IMR-90 (cell line): ENCODE measurements around the gene RAB6A. TPM values are rescaled to one million over a fixed set of nuclear protein-coding genes. Genes with fewer than 3 reads are reported as not detected.

Experiments
- ATAC-seq: fragments of 200-7000 bp; cut with Tn5 transposase; 2 replicates; pipeline ENCODE4 v1.9.1; 2020; ENCODE audit warnings: low read depth, mild to moderate bottlenecking, moderate library complexity
- BruUV-seq: library from RNA; stranded (reverse); fragments of 400-500 nt; replicated peaks from 2 replicates; lab custom pipeline; 2021; lab: Mats Ljungman, UMichigan
- CTCF ChIA-PET: fragments of 300-600 bp; formaldehyde crosslinking; extraction: SDS; loops from one replicate; lab custom pipeline; 2021; ENCODE audit warnings: antibody characterized with exemption; lab: Yijun Ruan, JAX
- POLR2A ChIA-PET: fragments of 300-600 bp; sonication (Branson Sonifier 250); formaldehyde crosslinking; loops from one replicate; lab custom pipeline; 2022; ENCODE audit warnings: antibody characterized with exemption; ENCODE audit not compliant: unreplicated experiment; lab: Charles Lee
- DNase-seq: peaks from one replicate; pipeline ENCODE4 v3.0.0; 2013
- H2AFZ ChIP-seq: replicated peaks from 2 replicates; pipeline ENCODE3; 2013; ENCODE audit warnings: low read length, mild to moderate bottlenecking; ENCODE audit not compliant: poor library complexity
- H2AK5ac ChIP-seq: 2 replicates; pipeline ENCODE4 v1.6.1; 2013; ENCODE audit warnings: low read depth, low read length, inconsistent platforms
- H2AK9ac ChIP-seq: replicated peaks from 2 replicates; pipeline ENCODE3; 2013; ENCODE audit warnings: mild to moderate bottlenecking, low read depth, low read length, moderate library complexity; ENCODE audit not compliant: poor library complexity
- H2BK120ac ChIP-seq: 2 replicates; pipeline ENCODE4 v1.6.1; 2013; ENCODE audit warnings: low read depth, low read length, inconsistent platforms
- H2BK15ac ChIP-seq: 3 replicates; pipeline ENCODE4 v1.6.1; 2013; ENCODE audit warnings: low read depth, low read length, inconsistent platforms
- H2BK20ac ChIP-seq: 2 replicates; pipeline ENCODE4 v1.6.1; 2013; ENCODE audit warnings: low read depth, mild to moderate bottlenecking, inconsistent platforms, low read length, moderate library complexity
- H2BK5ac ChIP-seq: 2 replicates; pipeline ENCODE4 v1.6.1; 2013; ENCODE audit warnings: mild to moderate bottlenecking, low read depth, low read length, inconsistent platforms; ENCODE audit not compliant: poor library complexity, severe bottlenecking
- H3K14ac ChIP-seq: replicated peaks from 2 replicates; pipeline ENCODE4 v1.6.1; 2013; ENCODE audit warnings: low read depth, low read length, inconsistent platforms
- H3K18ac ChIP-seq: 2 replicates; pipeline ENCODE4 v1.6.1; 2013; ENCODE audit warnings: low read depth, low read length, control low read depth
- H3K23ac ChIP-seq: 2 replicates; pipeline ENCODE4 v1.6.1; 2013; ENCODE audit warnings: low read depth, low read length, inconsistent platforms
- H3K27ac ChIP-seq: 2 replicates; pipeline ENCODE4 v1.5.1; 2013; ENCODE audit warnings: mild to moderate bottlenecking, control low read depth, low read length; ENCODE audit not compliant: insufficient read depth
- H3K27me3 ChIP-seq: 2 replicates; pipeline ENCODE4 v1.6.1; 2013; ENCODE audit warnings: low read length; ENCODE audit not compliant: control insufficient read depth, insufficient read depth
- H3K36me3 ChIP-seq: 2 replicates; pipeline ENCODE4 v1.6.1; 2013; ENCODE audit warnings: low read length, mixed read lengths; ENCODE audit not compliant: control insufficient read depth, insufficient read depth
- H3K4ac ChIP-seq: 2 replicates; pipeline ENCODE4 v1.6.1; 2013; ENCODE audit warnings: low read depth, low read length, inconsistent platforms
- H3K4me1 ChIP-seq: 2 replicates; pipeline ENCODE4 v1.6.1; 2013; ENCODE audit warnings: low read length, mixed read lengths; ENCODE audit not compliant: control insufficient read depth, insufficient read depth
- H3K4me2 ChIP-seq: 2 replicates; pipeline ENCODE4 v1.6.1; 2013; ENCODE audit warnings: low read depth, mild to moderate bottlenecking, control low read depth, low read length, moderate library complexity
- H3K4me3 ChIP-seq: 2 replicates; pipeline ENCODE4 v1.5.1; 2013; ENCODE audit warnings: low read depth, mild to moderate bottlenecking, control low read depth, low read length, moderate library complexity; ENCODE audit not compliant: insufficient read depth
- H3K56ac ChIP-seq: 2 replicates; pipeline ENCODE4 v1.6.1; 2013; ENCODE audit warnings: low read length, inconsistent platforms; ENCODE audit not compliant: insufficient read depth; ENCODE audit errors: extremely low read depth
- H3K79me1 ChIP-seq, 2 experiments: 2 replicates each; pipeline ENCODE4 v1.6.1; 2013; ENCODE audit warnings: low read length in 2 of 2, inconsistent platforms in 1 of 2, low read depth in 1 of 2
- H3K9ac ChIP-seq: 2 replicates; pipeline ENCODE4 v1.6.1; 2013; ENCODE audit warnings: low read depth, low read length, control low read depth
- H3K9me1 ChIP-seq: 2 replicates; pipeline ENCODE4 v1.6.1; 2013; ENCODE audit warnings: low read length, inconsistent platforms; ENCODE audit not compliant: insufficient read depth
- H3K9me3 ChIP-seq: 2 replicates; pipeline ENCODE4 v1.6.1; 2013; ENCODE audit warnings: low read length; ENCODE audit not compliant: control insufficient read depth, insufficient read depth
- H4K20me1 ChIP-seq: 2 replicates; pipeline ENCODE4 v1.6.1; 2013; ENCODE audit warnings: low read length, inconsistent platforms; ENCODE audit not compliant: insufficient read depth
- H4K5ac ChIP-seq: 2 replicates; pipeline ENCODE4 v1.6.1; 2013; ENCODE audit warnings: mild to moderate bottlenecking, low read depth, low read length, control low read depth
- H4K8ac ChIP-seq, 2 experiments: 2 replicates each; pipeline ENCODE4 v1.6.1; 2013; ENCODE audit warnings: low read depth in 2 of 2, low read length in 2 of 2, control low read depth in 1 of 2, inconsistent platforms in 1 of 2
- H4K91ac ChIP-seq: 2 replicates; pipeline ENCODE4 v1.6.1; 2013; ENCODE audit warnings: low read depth, low read length, inconsistent platforms; ENCODE audit not compliant: insufficient read depth
- BHLHE40 ChIP-seq: fragments of 150-350 bp; IDR thresholded peaks from 2 replicates; pipeline ENCODE4 v1.6.1; 2016; ENCODE audit warnings: mild to moderate bottlenecking, low read depth, low read length
- CHD1 ChIP-seq: IDR thresholded peaks from 2 replicates; pipeline ENCODE4 v1.6.1; 2012; ENCODE audit warnings: low read depth, low read length, improper control_type of control experiment
- CTCF ChIP-seq: conservative IDR thresholded peaks from 2 replicates; pipeline ENCODE4 v1.5.1; 2012; ENCODE audit warnings: mild to moderate bottlenecking, low read depth, low read length, improper control_type of control experiment
- FOS ChIP-seq: fragments of 150-350 bp; IDR thresholded peaks from 2 replicates; pipeline ENCODE4 v1.6.1; 2016; ENCODE audit warnings: low read depth, low read length
- MAFK ChIP-seq: IDR thresholded peaks from 2 replicates; pipeline ENCODE4 v1.6.1; 2012; ENCODE audit warnings: low read depth, low read length, improper control_type of control experiment
- MAZ ChIP-seq: IDR thresholded peaks from 2 replicates; pipeline ENCODE4 v1.6.1; 2012; ENCODE audit warnings: low read depth, mild to moderate bottlenecking, low read length, improper control_type of control experiment, moderate library complexity, borderline replicate concordance
- POLR2A ChIP-seq: IDR thresholded peaks from 2 replicates; pipeline ENCODE4 v1.6.1; 2012; ENCODE audit warnings: mild to moderate bottlenecking, low read depth, low read length
- RCOR1 ChIP-seq: IDR thresholded peaks from 2 replicates; pipeline ENCODE4 v1.6.1; 2012; ENCODE audit warnings: mild to moderate bottlenecking, low read length, improper control_type of control experiment; ENCODE audit not compliant: insufficient replicate concordance
- RFX5 ChIP-seq: IDR thresholded peaks from 2 replicates; pipeline ENCODE4 v1.8.0; 2012; ENCODE audit warnings: low read depth, mild to moderate bottlenecking, low read length, moderate library complexity
- SMC3 ChIP-seq: fragments of 150-350 bp; IDR thresholded peaks from 2 replicates; pipeline ENCODE4 v1.6.1; 2016; ENCODE audit warnings: low read depth, mild to moderate bottlenecking, antibody characterized with exemption, low read length, moderate library complexity
- USF2 ChIP-seq: fragments of 150-350 bp; IDR thresholded peaks from 2 replicates; pipeline ENCODE4 v1.6.1; 2017; ENCODE audit warnings: mild to moderate bottlenecking, antibody characterized with exemption, low read length, low read depth
- WGBS, 2 experiments: methylation state at CpG; one replicate each; pipeline versions ENCODE4 v1.1.5 to v1.1.7; 2013; ENCODE audit warnings: missing lambda C conversion rate in 2 of 2; ENCODE audit not compliant: insufficient read length in 1 of 2; ENCODE audit errors: extremely low coverage in 2 of 2; 5-methylcytosine and 5-hydroxymethylcytosine counted together
- dilution Hi-C: fragments of 300-500 bp; cut with HindIII; formaldehyde crosslinking; loops from one replicate; pipeline ENCODE4 v1.14.3; 2018; ENCODE audit warnings: low sequenced_read_pairs; ENCODE audit not compliant: unreplicated experiment
- in situ Hi-C: fragments of 300-500 bp; cut with MboI; formaldehyde crosslinking; loops from 3 replicates; pipeline ENCODE4 v1.14.3; 2019; ENCODE audit warnings: low sequenced_read_pairs, inconsistent platforms, mixed read lengths
- intact Hi-C: fragments of 100-400 bp; cut with micrococcal nuclease; formaldehyde crosslinking; loops from 2 replicates; pipeline ENCODE4 v1.10.0; 2022
- polyA plus RNA-seq, 3 experiments: library from polyadenylated mRNA; depleted of rRNA; stranded (reverse); fragments of >200 nt; gene quantifications; 2 replicates each; pipeline ENCODE4 v1.2.3, GENCODE V29; 2012; ENCODE audit warnings: low replicate concordance in 1 of 3
- total RNA-seq: library from RNA; depleted of rRNA; stranded (reverse); fragments of >200 nt; gene quantifications from 2 replicates; pipeline ENCODE4 v1.2.3, GENCODE V29; 2012

The RAB6A gene
- total and polyA plus RNA-seq, 2 of the 4 experiments (the other 2 are of a cell fraction) = 65.5 to 81.0 TPM

- POLR2A ChIA-PET = no interaction called here
- Histone ChIP-seq H3K27ac (no peak overlapping the region), H3K79me1 (no peaks in the 10 kb centered on the region), H3K9me3 (no peaks in the 10 kb centered on the region), H3K23ac (no peak overlapping the region), H4K20me1 (no peaks in the 10 kb centered on the region), H2AK9ac (no peak overlapping the region), H3K9me1 (peaks cover 5% of the 10 kb centered on the region; the same call in 1 of the 2 replicates), H2BK120ac (no peak overlapping the region), H3K56ac (no peak overlapping the region), H3K4ac (no peak overlapping the region), H4K8ac (no peak overlapping the region), H3K4me3 (no peak overlapping the region), H3K18ac (no peak overlapping the region), H4K5ac (no peak overlapping the region), H2AK5ac (no peak overlapping the region), H2BK15ac (no peak overlapping the region), H3K4me2 (no peak overlapping the region), H3K14ac (no peak overlapping the region), H2BK20ac (no peak overlapping the region), H4K91ac (no peak overlapping the region), H3K27me3 (0 out of 2 replicates have a peak, but pooled peaks cover 3% of the 10 kb centered on the region), H3K9ac (no peak overlapping the region), H2AFZ (no peak overlapping the region), H3K36me3 (no peaks in the 10 kb centered on the region), H2BK5ac (no peak overlapping the region), H3K4me1 (no peaks in the 10 kb centered on the region)
- no CpG with 5 or more reads among the region's 3 CpGs for WGBS, 2 experiments
- in situ Hi-C loops (loop anchor here (5.0 kb wide), 1 partner anchor 255 kb away; no protein-coding TSS in a partner anchor), intact Hi-C loops (no loop called here), dilution Hi-C loops (no loop called here)
- no peak for TF ChIP-seq SMC3
- no peak for TF ChIP-seq MAZ
- no peak for TF ChIP-seq USF2
- TF ChIP-seq CTCF = no peak
- TF ChIP-seq RFX5 = no peak
- TF ChIP-seq CHD1 = no peak
- TF ChIP-seq RCOR1 = no peak
- TF ChIP-seq MAFK = no peak
- TF ChIP-seq POLR2A = no peak
- no peak for TF ChIP-seq FOS
- no peak for TF ChIP-seq BHLHE40
- no TSS peak for BruUV-seq
- DNase-seq = no peak
- CTCF ChIA-PET = no interaction called here
- ATAC-seq = no peak
Observed at GRCh38 chr11:73656985-73657384, 103.9 kb downstream of the RAB6A start.
